Psoas muscle (tissue), 8 donors: Measurements from ENCODE around the gene CBLC. TPM values are rescaled to one million over a fixed set of nuclear protein-coding genes. Genes with fewer than 3 reads are reported as not detected.

Source experiments
- ATAC-seq, 4 donors: fragments of 200-7000 bp; cut with Tn5 transposase; one replicate each; pipeline ENCODE4 v1.9.1; 2020; ENCODE audit warnings: moderate library complexity in 3 of 4, mild to moderate bottlenecking in 2 of 4
- DNase-seq, 2 donors: peaks; one replicate each; pipeline ENCODE4 v3.0.0-alpha.2; 2020
- H3K27ac ChIP-seq: fragments of 200-600 bp; one replicate; pipeline ENCODE4 v1.8.0; 2022
- H3K27me3 ChIP-seq, 3 donors: fragments of 200-600 bp in 1 of 3; one replicate each; pipeline versions ENCODE4 v1.6.1 to v1.8.0; 2013 to 2022; ENCODE audit warnings: low read length in 2 of 3, mild to moderate bottlenecking in 2 of 3, moderate library complexity in 1 of 3; ENCODE audit not compliant: insufficient read depth in 3 of 3
- H3K36me3 ChIP-seq, 2 donors: fragments of 200-600 bp in 1 of 2; one replicate each; pipeline versions ENCODE4 v1.6.1 to v1.8.0; 2013 to 2022; ENCODE audit warnings: low read depth in 1 of 2, mild to moderate bottlenecking in 1 of 2, moderate library complexity in 1 of 2; ENCODE audit not compliant: insufficient read depth in 1 of 2
- H3K4me1 ChIP-seq: fragments of 200-600 bp; one replicate; pipeline ENCODE4 v1.8.0; 2022
- H3K4me3 ChIP-seq: fragments of 200-600 bp; one replicate; pipeline ENCODE4 v1.8.0; 2022; ENCODE audit warnings: mild to moderate bottlenecking
- H3K9me3 ChIP-seq: fragments of 200-600 bp; one replicate; pipeline ENCODE4 v1.8.0; 2022
- WGBS, 3 donors: extraction: QIAGEN DNeasy Blood & Tissue Kit; methylation state at CpG; one replicate each; pipeline versions ENCODE4 v1.1.6 to v1.1.7; 2013; 5-methylcytosine and 5-hydroxymethylcytosine counted together
- intact Hi-C, 2 donors: fragments of 100-400 bp; cut with DNase I; formaldehyde crosslinking; loops; one replicate each; pipeline versions ENCODE4 v1.11.0 to v1.14.2; 2022
- long read RNA-seq, 2 donors: library from polyadenylated mRNA; unstranded; transcript quantifications; one replicate each; pipeline ENCODE4 v2.0.0, GENCODE V29; 2021
- polyA plus RNA-seq, 3 donors: library from polyadenylated mRNA; stranded (reverse); fragments of 200-250 nt; gene quantifications; one replicate each; pipeline ENCODE4 v1.2.3, GENCODE V29; 2013
- total RNA-seq, 4 donors: library from RNA; stranded (reverse); fragmentation: NEBNext Ultra II Directional in 2 of 4; extraction: Animal tissue kit (Norgen Biotek cat#: 25700) in 2 of 4; gene quantifications; one replicate each; pipeline versions ENCODE4 v1.2.1 to v1.2.4, GENCODE V29; 2021 to 2023
- TF ChIP-seq, protein P1 (sequence below): fragments of 200-600 bp; IDR thresholded peaks from one replicate; pipeline ENCODE4 v1.8.0; 2022; ENCODE audit warnings: antibody characterized with exemption
- donor health status: healthy with polysubstance abuse.
- donor health status: DM: no; HTN: no; CAD: no; lungs with moderate emphysema.
- donor health status: Bipolar disorder and iron deficiency.
- donor health status: healthy.
- donor health status: DM: yes; HTN: yes; CAD: no.
- donor health status: DM: no; HTN: no; CAD: no.
- donor health status: DM: no; HTN: no; CAD: no.
- donor health status: DM: yes; HTN: yes; CAD: no.

CBLC gene, protein sequence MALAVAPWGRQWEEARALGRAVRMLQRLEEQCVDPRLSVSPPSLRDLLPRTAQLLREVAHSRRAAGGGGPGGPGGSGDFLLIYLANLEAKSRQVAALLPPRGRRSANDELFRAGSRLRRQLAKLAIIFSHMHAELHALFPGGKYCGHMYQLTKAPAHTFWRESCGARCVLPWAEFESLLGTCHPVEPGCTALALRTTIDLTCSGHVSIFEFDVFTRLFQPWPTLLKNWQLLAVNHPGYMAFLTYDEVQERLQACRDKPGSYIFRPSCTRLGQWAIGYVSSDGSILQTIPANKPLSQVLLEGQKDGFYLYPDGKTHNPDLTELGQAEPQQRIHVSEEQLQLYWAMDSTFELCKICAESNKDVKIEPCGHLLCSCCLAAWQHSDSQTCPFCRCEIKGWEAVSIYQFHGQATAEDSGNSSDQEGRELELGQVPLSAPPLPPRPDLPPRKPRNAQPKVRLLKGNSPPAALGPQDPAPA
- total RNA-seq: under 1 TPM in 1 of 4 donors, not detected in 3; 0.34 TPM
- polyA plus RNA-seq: under 1 TPM in 1 of 3 donors, not detected in 2; 0.08 TPM
- long read RNA-seq, donor 1: 0 reads
- long read RNA-seq, donor 2: 0 reads

DNA sequence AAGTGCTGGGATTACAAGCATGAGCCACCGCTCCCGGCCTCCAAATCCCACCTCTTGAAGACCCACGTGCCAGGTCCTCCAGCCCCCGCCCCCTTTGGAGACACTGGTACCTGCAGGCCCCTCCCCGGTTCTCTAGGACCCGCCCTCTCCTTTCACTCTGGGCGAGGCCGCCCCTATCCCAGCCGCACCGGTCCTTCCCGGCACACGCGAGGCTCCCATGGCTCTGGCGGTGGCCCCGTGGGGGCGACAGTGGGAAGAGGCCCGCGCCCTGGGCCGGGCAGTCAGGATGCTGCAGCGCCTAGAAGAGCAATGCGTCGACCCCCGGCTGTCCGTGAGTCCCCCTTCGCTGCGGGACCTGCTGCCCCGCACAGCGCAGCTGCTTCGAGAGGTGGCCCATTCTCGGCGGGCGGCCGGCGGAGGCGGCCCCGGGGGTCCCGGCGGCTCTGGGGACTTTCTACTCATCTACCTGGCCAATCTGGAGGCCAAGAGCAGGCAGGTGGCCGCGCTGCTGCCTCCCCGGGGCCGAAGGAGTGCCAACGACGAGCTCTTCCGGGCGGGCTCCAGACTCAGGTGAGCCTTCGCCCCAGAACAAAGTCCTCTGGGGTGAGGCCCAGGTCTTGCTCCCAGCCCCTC lies at the start of gene CBLC:
CBLC (plus strand) TSS at position 176 of the 633 bp plus-strand sequence; CDS start at position 218, 42 bp downstream.
- no peaks in the 10 kb centered on the region for H3K9me3 ChIP-seq
- WGBS, 3 donors: 39 to 45% (median 42%) methylated on average over 43 to 47 of the region's 47 CpGs
- DNase-seq (no peak), ATAC-seq (peak in 2 of 4 donors; percentile 15 to 26)
- no peaks in the 10 kb centered on the region for H3K4me1 ChIP-seq
- intact Hi-C loops: no loop called here
- TF ChIP-seq, protein P1, sequence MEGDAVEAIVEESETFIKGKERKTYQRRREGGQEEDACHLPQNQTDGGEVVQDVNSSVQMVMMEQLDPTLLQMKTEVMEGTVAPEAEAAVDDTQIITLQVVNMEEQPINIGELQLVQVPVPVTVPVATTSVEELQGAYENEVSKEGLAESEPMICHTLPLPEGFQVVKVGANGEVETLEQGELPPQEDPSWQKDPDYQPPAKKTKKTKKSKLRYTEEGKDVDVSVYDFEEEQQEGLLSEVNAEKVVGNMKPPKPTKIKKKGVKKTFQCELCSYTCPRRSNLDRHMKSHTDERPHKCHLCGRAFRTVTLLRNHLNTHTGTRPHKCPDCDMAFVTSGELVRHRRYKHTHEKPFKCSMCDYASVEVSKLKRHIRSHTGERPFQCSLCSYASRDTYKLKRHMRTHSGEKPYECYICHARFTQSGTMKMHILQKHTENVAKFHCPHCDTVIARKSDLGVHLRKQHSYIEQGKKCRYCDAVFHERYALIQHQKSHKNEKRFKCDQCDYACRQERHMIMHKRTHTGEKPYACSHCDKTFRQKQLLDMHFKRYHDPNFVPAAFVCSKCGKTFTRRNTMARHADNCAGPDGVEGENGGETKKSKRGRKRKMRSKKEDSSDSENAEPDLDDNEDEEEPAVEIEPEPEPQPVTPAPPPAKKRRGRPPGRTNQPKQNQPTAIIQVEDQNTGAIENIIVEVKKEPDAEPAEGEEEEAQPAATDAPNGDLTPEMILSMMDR: no peak
- no peak within 1 kb of the TSS for H3K4me3 ChIP-seq
- H3K27ac ChIP-seq: no peak within 1 kb of the TSS
- H3K27me3 ChIP-seq: no peaks in the 10 kb centered on the region
- no peaks in the 10 kb centered on the region for H3K36me3 ChIP-seq

DNA sequence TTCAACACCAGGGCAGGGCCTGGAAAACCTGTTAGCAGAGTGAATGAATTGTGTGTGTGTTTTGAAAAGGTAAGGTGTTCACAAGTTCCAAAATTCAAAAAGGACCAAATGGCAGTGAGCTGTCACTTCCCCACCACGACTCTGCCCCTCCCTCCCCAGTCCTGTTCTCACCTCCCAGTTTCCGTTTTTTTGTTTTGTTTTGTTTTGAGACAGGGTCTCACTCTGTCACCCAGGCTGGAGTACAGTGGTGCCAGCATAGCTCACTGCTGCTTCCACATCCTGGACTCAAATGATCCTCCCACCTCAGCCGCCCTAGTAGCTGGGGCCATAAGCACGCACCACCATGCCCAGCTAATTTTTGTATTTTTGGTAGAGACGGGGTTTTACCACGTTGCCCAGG lies 49.5 kb upstream of the CBLC start:
- TF ChIP-seq, protein P1: no peak
- no peak for DNase-seq
- intact Hi-C loops: loop anchor here in 1 of 2 donors (10.0 kb wide), 1 partner anchor 117 kb away; the partner anchor contains the start of gene NECTIN2

DNA sequence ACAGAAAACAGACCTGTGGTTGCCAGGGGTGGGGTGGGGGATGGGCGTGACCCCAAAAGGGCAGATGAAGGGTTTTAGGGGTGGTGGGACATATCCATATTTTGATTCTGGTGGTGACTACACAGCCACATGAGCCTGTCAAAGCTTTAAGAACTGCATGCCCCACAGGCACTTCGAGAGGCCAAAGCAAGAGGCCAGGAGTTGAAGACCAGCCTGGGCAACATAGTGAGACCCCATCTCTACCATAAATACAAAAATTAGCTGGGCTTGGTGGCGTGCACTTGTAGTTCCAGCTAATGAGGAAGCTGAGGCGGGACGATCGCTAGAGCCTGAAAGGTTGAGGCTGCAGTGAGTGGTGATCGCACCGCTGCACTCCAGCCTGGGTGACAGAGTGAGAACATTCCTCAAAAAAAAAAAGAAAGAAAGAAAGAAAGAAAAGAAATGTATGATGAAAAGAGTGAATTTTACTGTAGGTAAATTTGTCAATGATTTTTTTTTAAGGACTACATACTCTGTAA lies 48.1 kb upstream of the CBLC start:
- DNase-seq (no peak), ATAC-seq (no peak)
- Histone ChIP-seq H3K9me3 (no peaks in the 10 kb centered on the region), H3K4me3 (no peak overlapping the region), H3K27ac (no peak overlapping the region), H3K27me3 (no peaks in the 10 kb centered on the region), H3K36me3 (no peaks in the 10 kb centered on the region), H3K4me1 (no peaks in the 10 kb centered on the region)
- WGBS, 3 donors: 95 to 96% (median 95%) methylated on average over 8 of the region's 8 CpGs
- intact Hi-C loops: loop anchor here in 1 of 2 donors (10.0 kb wide), 1 partner anchor 115 kb away; the partner anchor contains the start of gene NECTIN2
- TF ChIP-seq, protein P1: no peak

More for the DNA sequence above, 49.5 kb upstream of the CBLC start:
- H3K9me3 ChIP-seq: no peaks in the 10 kb centered on the region
- ATAC-seq: no peak
- peaks cover 6% of the 10 kb centered on the region for H3K4me1 ChIP-seq
- H3K4me3 ChIP-seq: no peak overlapping the region
- H3K27ac ChIP-seq: no peak overlapping the region
- H3K36me3 ChIP-seq: no peaks in the 10 kb centered on the region
- 64 to 81% (median 78%) methylated on average over 6 of the region's 6 CpGs for WGBS, 3 donors
- H3K27me3 ChIP-seq: no peaks in the 10 kb centered on the region

DNA sequence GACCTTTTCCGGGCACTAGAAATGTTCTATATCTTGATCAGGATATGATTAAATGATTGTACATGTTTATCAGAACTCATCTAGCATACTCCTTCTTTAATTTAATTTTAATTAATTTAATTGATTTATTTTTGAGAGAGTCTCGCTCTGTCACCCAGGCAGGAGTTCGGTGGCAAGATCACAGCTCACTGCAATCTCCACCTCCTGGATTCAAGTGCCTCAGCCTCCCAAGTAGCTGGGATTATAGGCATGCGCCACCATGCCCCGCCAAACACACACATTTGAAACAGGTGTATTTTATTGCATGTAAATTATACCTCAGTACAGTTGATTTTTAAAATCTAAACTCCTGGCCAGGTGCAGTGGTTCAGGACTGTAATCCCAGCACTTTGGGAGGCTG lies 46.6 kb upstream of the CBLC start:
- 91 to 97% (median 93%) methylated on average over 5 of the region's 5 CpGs for WGBS, 3 donors
- TF ChIP-seq, protein P1: no peak
- no peak overlapping the region for H3K27ac ChIP-seq
- ATAC-seq (no peak), DNase-seq (no peak)
- H3K4me1 ChIP-seq: no peaks in the 10 kb centered on the region
- no peaks in the 10 kb centered on the region for H3K9me3 ChIP-seq
- H3K4me3 ChIP-seq: no peak overlapping the region
- no peaks in the 10 kb centered on the region for H3K36me3 ChIP-seq
- H3K27me3 ChIP-seq: no peaks in the 10 kb centered on the region
- intact Hi-C loops: no loop called here
